NCI-H2107 treated with DMSO at 0.1 percent for 48 hours (cell line): ENCODE measurements around the gene DHX30.
"Not testable (repeated sequence)": the region's sequence is repeated elsewhere in the genome, so short reads cannot be mapped to it uniquely, and the experiment has no call there.

Experiments
- DNase-seq: peaks from one replicate; lab custom pipeline; 2025; ENCODE audit not compliant: unreplicated experiment; lab: John Stamatoyannopoulos, UW

The DHX30 gene

GRCh38 chr3:47802734-47803479, at the start of gene DHX30:
DHX30 (plus strand) TSS chr3:47803138; CDS start chr3:47810684, 7,546 bp downstream.
- peak; percentile 18 for DNase-seq

GRCh38 chr3:47758261-47759025, 44.5 kb upstream of the DHX30 start:
- no peak for DNase-seq

DNA sequence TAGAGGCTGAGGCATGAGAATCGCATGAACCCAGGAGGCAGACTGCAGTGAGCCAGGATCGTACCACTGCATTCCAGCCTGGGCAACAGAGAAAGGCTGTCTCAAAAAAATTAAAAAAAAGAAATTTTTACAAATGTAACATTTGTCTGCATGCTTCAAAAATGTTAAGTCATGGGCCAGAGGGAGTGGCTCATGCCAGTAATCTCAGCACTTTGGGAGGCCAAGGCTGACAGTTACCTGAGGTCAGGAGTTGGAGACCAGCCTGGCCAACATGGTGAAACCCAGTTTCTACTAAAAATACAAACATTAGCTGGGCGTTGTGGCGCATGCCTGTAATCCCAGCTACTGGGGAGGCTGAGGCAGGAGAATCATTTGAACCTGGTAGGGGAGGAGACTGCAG, 42.7 kb upstream of the DHX30 start:
- DNase-seq, result not testable (repeated sequence)

- DNase-seq, result no peak
Observed at GRCh38 chr3:47761046-47761445, 41.9 kb upstream of the DHX30 start.

GRCh38 chr3:47762233-47762632, 40.7 kb upstream of the DHX30 start:
- no peak for DNase-seq

DNA sequence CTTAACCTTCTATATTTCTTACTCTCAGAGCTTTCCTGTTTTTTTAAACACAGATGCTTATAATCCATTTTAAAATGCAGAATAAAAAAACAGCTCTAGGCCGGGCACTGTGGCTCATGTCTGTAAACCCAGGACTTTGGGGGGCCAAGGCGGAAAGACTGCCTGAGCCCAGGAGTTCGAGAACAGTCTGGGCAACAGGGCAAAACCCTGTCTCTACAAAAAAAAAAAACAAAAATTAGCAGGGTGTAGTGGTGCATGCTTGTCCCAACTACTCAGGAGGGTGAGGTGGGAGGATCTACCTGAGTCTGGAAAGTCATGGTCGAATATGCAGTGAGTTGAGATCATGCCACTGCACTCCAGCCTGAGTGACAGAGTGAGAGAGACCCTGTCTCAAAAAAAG, 36.8 kb upstream of the DHX30 start:
- no peak for DNase-seq

DNA sequence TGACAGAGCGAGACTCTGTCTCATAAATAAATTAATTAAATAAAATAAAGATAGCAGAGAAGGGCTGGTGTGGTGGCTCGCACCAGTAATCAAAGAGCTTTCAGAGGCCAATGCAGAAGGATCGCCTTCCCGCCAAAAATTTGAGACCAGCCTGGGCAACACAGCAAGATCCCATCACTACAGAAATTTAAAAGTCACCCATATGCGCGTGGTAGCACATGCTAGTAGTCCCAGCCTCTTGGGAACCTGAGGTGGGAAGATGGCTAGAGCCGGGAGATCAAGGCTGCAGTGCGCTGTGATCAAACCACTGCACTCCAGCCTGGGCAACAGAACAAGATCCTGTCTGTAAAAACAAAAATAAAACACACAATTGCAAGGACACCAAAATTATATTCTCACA, 30.9 kb upstream of the DHX30 start:
- DNase-seq, result no peak

- DNase-seq, result no peak
Observed at GRCh38 chr3:47772788-47773187, 30.1 kb upstream of the DHX30 start.

GRCh38 chr3:47778746-47779145, 24.2 kb upstream of the DHX30 start:
- DNase-seq, result no peak

DNA sequence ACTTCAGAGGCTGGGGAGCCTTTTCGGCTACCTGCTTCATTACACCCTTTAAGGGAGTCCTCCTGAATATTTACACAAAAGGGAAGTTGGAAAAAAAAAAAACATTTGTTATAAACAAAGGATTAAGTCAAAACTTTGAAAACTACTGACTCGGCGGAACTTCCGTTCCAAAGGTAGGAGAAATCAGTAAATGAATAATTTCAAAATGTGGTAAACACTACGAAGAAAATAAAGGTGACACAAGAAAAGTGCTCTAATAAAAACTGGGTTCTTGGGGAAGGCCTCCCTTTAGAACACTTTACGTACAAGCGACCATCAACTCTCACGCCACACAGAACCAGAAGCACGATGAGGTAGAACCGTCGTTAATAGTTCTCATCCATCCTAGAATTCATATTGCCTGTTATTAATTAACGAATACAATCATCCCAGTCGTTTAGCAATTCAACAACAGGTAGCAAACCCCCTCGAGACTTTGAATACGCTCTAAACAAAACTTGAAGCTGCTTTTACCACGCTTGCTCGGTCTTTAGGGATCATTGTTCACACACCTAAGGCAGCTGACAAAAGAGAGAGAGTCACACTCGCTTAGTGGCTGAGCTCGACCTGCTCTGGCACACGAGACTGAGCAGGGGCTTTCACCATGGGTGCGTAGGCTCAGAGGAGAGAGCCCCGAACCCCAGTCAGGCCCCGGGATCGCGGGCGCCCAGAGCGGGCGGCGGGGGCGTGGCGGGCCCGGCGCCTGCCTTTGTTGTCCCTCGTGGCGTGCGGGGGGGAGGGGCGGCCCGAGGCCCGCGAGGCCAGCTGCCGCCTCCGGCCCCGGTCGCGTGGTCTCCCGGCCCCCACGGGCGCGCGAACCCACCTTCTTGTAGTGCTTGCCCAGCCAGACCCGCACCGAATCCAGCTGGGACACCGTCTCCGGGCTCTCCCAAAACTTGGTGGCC, 21.9 kb upstream of the DHX30 start:
- peak; percentile 10 for DNase-seq

GRCh38 chr3:47781685-47782445, 21.1 kb upstream of the DHX30 start, which contains the start of gene SMARCC1:
SMARCC1 (minus strand) TSS chr3:47781893; CDS start chr3:47781797, 96 bp downstream.
- DNase-seq, result peak; percentile 71

DNA sequence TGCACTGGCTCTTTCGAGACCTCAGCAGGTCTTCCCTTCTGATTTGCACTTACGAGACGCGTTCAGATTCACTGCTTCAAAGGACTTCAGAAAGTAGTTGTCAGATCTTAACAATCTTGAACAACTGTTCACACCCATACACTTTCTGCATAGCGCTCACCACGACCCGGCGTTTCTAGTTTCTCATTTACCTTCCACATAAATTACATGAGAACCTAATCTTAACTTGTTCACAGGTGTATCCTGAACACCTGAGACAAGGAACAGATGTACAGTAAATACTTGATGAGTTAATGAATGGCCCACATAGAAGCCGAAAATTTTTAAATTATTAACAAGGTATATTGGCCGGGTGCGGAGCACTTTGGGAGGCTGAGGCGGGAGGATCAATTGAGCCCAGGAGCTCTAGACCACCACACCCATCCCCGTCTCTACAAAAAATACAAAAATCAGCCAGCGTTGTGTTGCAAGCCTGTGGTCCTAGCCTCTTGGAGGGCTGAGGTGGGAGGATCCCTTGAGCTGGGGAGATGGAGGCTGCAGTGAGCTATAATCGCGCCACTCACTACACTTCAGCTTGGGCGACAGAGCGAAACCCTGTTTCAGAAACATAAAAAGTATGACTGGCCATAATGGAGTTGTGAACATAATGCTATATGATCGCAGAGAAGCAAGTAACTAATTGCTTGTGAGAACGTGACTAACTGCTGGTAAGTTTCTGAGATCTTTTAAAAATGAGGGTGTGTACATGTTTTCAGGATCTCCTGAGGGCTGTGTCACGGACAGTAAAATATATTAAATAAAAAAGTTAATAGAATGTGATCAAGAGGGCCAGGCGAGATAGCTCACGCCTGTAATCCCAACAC, 20.3 kb upstream of the DHX30 start:
- no peak for DNase-seq

GRCh38 chr3:47783673-47784072, 19.3 kb upstream of the DHX30 start:
- DNase-seq, result no peak

- no peak for DNase-seq
Observed at GRCh38 chr3:47791193-47791855, 11.6 kb upstream of the DHX30 start.

- DNase-seq, result no peak
Observed at GRCh38 chr3:47792699-47793098, 10.2 kb upstream of the DHX30 start.

- no peak for DNase-seq
Observed at GRCh38 chr3:47794544-47794943, 8.4 kb upstream of the DHX30 start.

DNA sequence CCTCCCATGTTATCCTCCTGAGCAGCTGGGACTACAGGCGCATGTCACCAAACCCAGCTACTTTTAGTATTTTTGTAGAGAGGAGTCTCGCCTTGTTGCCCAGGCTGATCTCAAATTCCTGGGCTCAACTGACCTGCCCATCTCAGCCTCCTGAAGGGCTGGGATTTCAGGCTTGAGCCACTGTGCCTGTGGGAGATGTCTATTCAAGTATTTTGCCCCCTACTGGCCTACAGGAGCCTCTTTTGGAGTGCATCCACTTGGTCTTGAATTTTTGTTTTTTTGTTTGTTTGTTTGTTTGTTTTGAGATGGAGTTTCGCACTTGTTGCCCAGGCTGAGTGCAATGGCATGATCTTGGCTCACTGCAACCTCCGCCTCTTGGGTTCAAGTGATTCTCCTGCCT, 3.2 kb upstream of the DHX30 start:
- DNase-seq, result no peak

DNA sequence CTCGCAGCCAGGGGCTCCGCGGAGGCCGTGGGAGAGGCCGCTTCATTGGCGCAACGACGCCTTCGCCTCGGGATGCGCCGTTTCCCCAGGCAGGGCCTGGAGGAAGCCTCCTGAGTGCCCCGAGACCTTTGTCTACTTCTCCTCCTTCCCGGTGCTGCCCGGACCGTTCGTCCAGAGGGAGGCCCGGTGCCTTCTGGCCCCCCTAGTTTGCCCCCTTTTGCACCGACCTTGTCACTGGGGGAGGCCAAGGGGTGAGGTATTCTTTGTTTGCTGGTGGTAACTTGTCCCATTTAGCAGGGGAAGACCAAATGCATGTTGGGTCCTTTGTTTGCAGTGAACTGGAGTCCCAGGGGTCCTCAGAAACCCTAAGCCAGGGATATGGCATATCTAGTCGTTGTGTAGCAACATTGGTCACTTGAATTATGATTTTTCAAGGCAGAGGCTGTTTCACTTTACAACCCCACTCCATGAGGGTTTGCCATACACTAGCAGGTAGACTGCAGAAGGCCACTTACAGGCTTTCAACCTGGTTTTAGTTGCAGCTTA, 615 bp downstream of the DHX30 start:
- no peak for DNase-seq

DNA sequence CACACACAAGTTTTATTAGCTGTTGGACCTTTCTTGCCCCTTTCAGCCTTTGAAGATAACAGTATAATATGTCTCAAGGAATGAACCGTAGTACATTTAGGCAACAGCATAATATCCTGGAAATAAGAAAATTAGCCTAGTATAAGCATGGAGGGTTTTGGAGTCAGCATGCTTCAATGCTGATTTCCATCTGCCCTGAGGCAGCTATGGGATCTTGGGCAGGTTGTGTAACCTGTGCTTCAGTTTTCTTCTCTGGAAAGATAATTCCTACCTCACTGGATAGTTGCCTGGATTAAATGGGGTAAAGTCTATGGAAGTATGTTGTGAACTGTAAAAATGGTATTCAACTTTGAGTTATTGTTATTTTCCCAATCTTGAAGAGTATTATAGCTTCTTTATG, 1.6 kb downstream of the DHX30 start:
- no peak for DNase-seq
